ENCODE data around the gene STK10. TPM values are rescaled to one million over a fixed set of nuclear protein-coding genes. Genes with fewer than 3 reads are reported as not detected.

STK10 gene
- total RNA-seq (2011; cell fraction: chromatin; rRNA removed; ENCODE audit: low replicate concordance), result 22.0 and 33.0 TPM in 2 replicates
- 15.5 and 16.7 TPM in 2 replicates for total RNA-seq (2011; cell fraction: nucleolus; rRNA removed)
- total RNA-seq (2011; cell fraction: nucleoplasm; rRNA removed), result 14.1 and 17.8 TPM in 2 replicates
- total RNA-seq (2014; rRNA removed), result 3.9 and 4.0 TPM in 2 replicates
- 1.8 and 2.4 TPM in 2 replicates for total RNA-seq (2014; rRNA removed; fragmentation: Illumina TruSeq; extraction: Trizol)
- total RNA-seq (2015; rRNA removed; fragmentation: Illumina TruSeq; extraction: Trizol), result 2.8 and 3.1 TPM in 2 replicates
- total RNA-seq (2021), result 6.7 and 7.5 TPM in 2 replicates
- 1.5 and 2.3 TPM in 2 replicates for polyA plus RNA-seq (2011; rRNA removed)
- polyA plus RNA-seq (2011; cell fraction: cytosol; rRNA removed), result 1.4 and 2.8 TPM in 2 replicates
- polyA plus RNA-seq (2011; cell fraction: nucleus; rRNA removed), result 4.0 and 8.4 TPM in 2 replicates
- 2.9 and 3.3 TPM in 2 replicates for polyA plus RNA-seq (2012)
- polyA plus RNA-seq (2014; fragmentation: Illumina TruSeq; extraction: Trizol), result 3.3 TPM in 2 replicates
- polyA plus RNA-seq (2014; fragmentation: Nextera tagmentation; extraction: Ambion mirVana), result under 1 TPM; 0.30 to 0.55 TPM
- polyA plus RNA-seq (2014; rRNA removed), result 1.9 and 3.2 TPM in 2 replicates
- 2.3 and 3.0 TPM in 2 replicates for polyA minus RNA-seq (2011; rRNA and poly(A)+ RNA removed)
- 1.1 and 7.0 TPM in 2 replicates for polyA minus RNA-seq (2011; cell fraction: cytosol; rRNA and poly(A)+ RNA removed)
- polyA minus RNA-seq (2011; cell fraction: nucleus; rRNA and poly(A)+ RNA removed), result 4.6 and 8.6 TPM in 2 replicates
- percentile 47 among the genes with signal in this experiment for Bru-seq, nascent RNA
- BruChase-seq, experiment 1, labeled RNA remaining after a 2-hour chase, result percentile 45 among the genes with signal in this experiment
- BruChase-seq, experiment 2, labeled RNA remaining after a 6-hour chase, result percentile 42 among the genes with signal in this experiment
- long read RNA-seq, experiment 1, full-length matches to known transcripts, result 1 of 25 reads
- long read RNA-seq, experiment 1, partial matches to known transcripts, result 17 of 25 reads
- long read RNA-seq, experiment 1, other reads (novel, unspliced or antisense), result 7 of 25 reads
- long read RNA-seq, experiment 2, partial matches to known transcripts, result 3 of 5 reads
- long read RNA-seq, experiment 2, other reads (novel, unspliced or antisense), result 1 of 5 reads
- long read RNA-seq, experiment 3, partial matches to known transcripts, result 2 of 3 reads
- long read RNA-seq, experiment 3, other reads (novel, unspliced or antisense), result 1 of 3 reads

GRCh38 chr5:172188033-172188892, at the start of gene STK10:
STK10 (minus strand) TSS chr5:172188224; CDS start chr5:172188042, 182 bp downstream.
- Histone ChIP-seq H3K4me1 (replicated peaks in 1 of 2; ENCODE audit: control insufficient read depth in 2 of 2, insufficient read depth in 2 of 2, low read length in 2 of 2) (peaks cover 7 to 19% of the 10 kb centered on the region in 2 experiments; a peak in 3 of 5 replicates), H3K4me2 (ENCODE audit: insufficient read depth, low read length) (peak within 1 kb of the TSS; percentile 92), H3K4me3 (peak within 1 kb of the TSS; percentile 60), H4K20me1 (replicated peaks; ENCODE audit: control insufficient read depth, insufficient read depth, low read length) (0 out of 2 replicates have a peak, but pooled peaks cover 3% of the 10 kb centered on the region), H3K27ac (ENCODE audit: extremely low read depth, low read depth, low read length) (no peak within 1 kb of the TSS; the same call in 2 of the 3 replicates), H2AFZ (ENCODE audit: low read depth, low read length) (peak within 1 kb of the TSS; percentile 99), H3K9me3 (replicated peaks; ENCODE audit: control insufficient read depth, insufficient read depth, low read depth, low read length) (no peaks in the 10 kb centered on the region), H3K27me3 (ENCODE audit: control insufficient read depth in 2 of 2, insufficient read depth in 2 of 2, low read length in 2 of 2) (no peaks in the 10 kb centered on the region), H3K9ac (ENCODE audit: insufficient read depth in 1 of 2, low read depth in 2 of 2, low read length in 2 of 2) (peak within 1 kb of the TSS; percentile 76 to 93), H3K36me3 (ENCODE audit: control insufficient read depth, insufficient read depth, low read length) (no peaks in the 10 kb centered on the region), H3K9me1 (ENCODE audit: control insufficient read depth, insufficient read depth, low read length) (no peaks in the 10 kb centered on the region), H3K79me2 (ENCODE audit: control insufficient read depth, insufficient read depth, low read length) (no peaks in the 10 kb centered on the region)
- intact Hi-C loops (cut with micrococcal nuclease), result loop anchor here (1.0 to 5.0 kb wide), 6 partner anchors 46 to 276 kb away; no protein-coding TSS in a partner anchor
- DNase-seq (ENCODE audit: extremely low read depth in 1 of 4, low spot score in 3 of 4), result peak; percentile 85 to 91 (median 88)
- BruUV-seq (replicated peaks), result no TSS peak
- WGBS (ENCODE audit: insufficient coverage, low coverage, missing lambda C conversion rate), result under 1% methylated on average over 58 of the region's 102 CpGs
- ChIA-PET POLR2A (interaction anchor here (0.6 to 2.2 kb wide), 5 partner anchors 11 to 1116 kb away, joined by 3 to 8 read pairs (median 3); no protein-coding TSS in a partner anchor), CTCF (ENCODE audit: low intra/inter-chr PET ratio) (interaction anchor here (0.7 to 2.4 kb wide), 2 partner anchors 77 to 82 kb away, joined by 3 to 26 read pairs; no protein-coding TSS in a partner anchor)
- in situ Hi-C loops (cut with MboI), result loop anchor here (5.0 kb wide), 1 partner anchor 76 kb away; no protein-coding TSS in a partner anchor
- FAIRE-seq, result peak; percentile 60
- peak; percentile 90 for ATAC-seq
- TF ChIP-seq KDM2B (CRISPR knock-in tag; IDR thresholded peaks at IDR 0.05), result peak; percentile 86
- TF ChIP-seq NFYB (IDR thresholded peaks at IDR 0.05; ENCODE audit: extremely low read depth, insufficient read length), result peak; percentile 28
- no peak for TF ChIP-seq ZNF212 (CRISPR knock-in tag; IDR thresholded peaks at IDR 0.05)
- peak; percentile 57 for TF ChIP-seq EGR1 (conservative IDR thresholded peaks at IDR 0.05)
- peak; percentile 36; the same call in 1 of the 2 replicates for TF ChIP-seq ZBTB33 (CRISPR knock-in tag; IDR thresholded peaks at IDR 0.05)
- peak; percentile 86; the same call in 1 of the 2 replicates for TF ChIP-seq RB1 (IDR thresholded peaks at IDR 0.05; ENCODE audit: low read depth)
- TF ChIP-seq CXXC5 (CRISPR knock-in tag; IDR thresholded peaks at IDR 0.05), result peak; percentile 67
- 0 out of 2 replicates have a peak, but pooled peaks have one; percentile 11 for TF ChIP-seq CHD2 (IDR thresholded peaks at IDR 0.05; ENCODE audit: low read depth, low read length)
- TF ChIP-seq FOXM1 (IDR thresholded peaks at IDR 0.05; ENCODE audit: low read depth), result no peak
- 0 out of 2 replicates have a peak, but pooled peaks have one; percentile 57 for TF ChIP-seq FOXM1 (CRISPR knock-in tag; IDR thresholded peaks at IDR 0.05; ENCODE audit: low read depth)
- TF ChIP-seq ZNF395 (CRISPR knock-in tag; IDR thresholded peaks at IDR 0.05), result 0 out of 2 replicates have a peak, but pooled peaks have one; percentile 38
- TF ChIP-seq NCOA6 (IDR thresholded peaks at IDR 0.05), result peak; percentile 28; the same call in 1 of the 2 replicates
